ENCODE measurements around the gene TMEM132C. TPM values are rescaled to one million over a fixed set of nuclear protein-coding genes. Genes with fewer than 3 reads are reported as not detected.

Gene TMEM132C
- total and polyA plus RNA-seq, 9 donors: 0.50 to 10.1 (median 1.2) TPM

DNA sequence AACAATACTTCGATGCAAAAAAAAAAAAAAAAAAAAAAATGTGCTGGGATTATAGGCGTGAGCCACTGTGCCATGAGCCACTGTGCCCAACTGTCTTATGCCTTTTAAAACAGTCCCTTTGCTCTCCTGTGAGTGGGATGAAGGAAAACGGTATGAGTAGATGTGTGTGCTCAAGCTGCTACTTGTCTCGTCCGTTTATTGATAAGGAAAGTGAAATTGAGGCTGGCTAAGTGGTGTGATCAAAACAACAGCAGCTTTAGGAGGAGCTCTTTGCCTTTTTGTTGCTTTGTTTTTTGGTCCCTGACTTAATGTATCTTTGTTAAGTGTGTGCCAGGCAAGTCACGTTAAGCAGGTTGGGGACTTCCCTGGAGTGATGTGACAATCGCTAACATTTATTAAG, 275.9 kb downstream of the TMEM132C start:
- Histone ChIP-seq H3K27me3 (ENCODE audit: control insufficient read depth, insufficient read depth, low read length) (peaks cover 2% of the 10 kb centered on the region), H3K27ac (ENCODE audit: low read length) (no peak overlapping the region), H3K9me3 (replicated peaks; ENCODE audit: control insufficient read depth, low read depth, low read length) (no peaks in the 10 kb centered on the region), H3K4me1 (ENCODE audit: control insufficient read depth, insufficient read depth, low read length) (no peaks in the 10 kb centered on the region), H3K4me3 (ENCODE audit: low read length) (no peak overlapping the region), H3K36me3 (ENCODE audit: control insufficient read depth, insufficient read depth, low read length) (no peaks in the 10 kb centered on the region)
- WGBS (ENCODE audit: insufficient coverage): 65% methylated on average over 4 of the region's 7 CpGs
- no peak for DNase-seq

- no peak for DNase-seq
- no peak overlapping the region for H3K27ac ChIP-seq (ENCODE audit: low read length)
- H3K4me1 ChIP-seq (ENCODE audit: control insufficient read depth, insufficient read depth, low read length): no peaks in the 10 kb centered on the region
- no peaks in the 10 kb centered on the region for H3K9me3 ChIP-seq (replicated peaks; ENCODE audit: control insufficient read depth, low read depth, low read length)
- WGBS (ENCODE audit: insufficient coverage): 59% methylated on average over 4 of the region's 6 CpGs
- H3K36me3 ChIP-seq (ENCODE audit: control insufficient read depth, insufficient read depth, low read length): no peaks in the 10 kb centered on the region
- H3K27me3 ChIP-seq (ENCODE audit: control insufficient read depth, insufficient read depth, low read length): peaks cover 2% of the 10 kb centered on the region
- H3K4me3 ChIP-seq (ENCODE audit: low read length): no peak overlapping the region
Observed at GRCh38 chr12:128543460-128543859, 276.5 kb downstream of the TMEM132C start.

DNA sequence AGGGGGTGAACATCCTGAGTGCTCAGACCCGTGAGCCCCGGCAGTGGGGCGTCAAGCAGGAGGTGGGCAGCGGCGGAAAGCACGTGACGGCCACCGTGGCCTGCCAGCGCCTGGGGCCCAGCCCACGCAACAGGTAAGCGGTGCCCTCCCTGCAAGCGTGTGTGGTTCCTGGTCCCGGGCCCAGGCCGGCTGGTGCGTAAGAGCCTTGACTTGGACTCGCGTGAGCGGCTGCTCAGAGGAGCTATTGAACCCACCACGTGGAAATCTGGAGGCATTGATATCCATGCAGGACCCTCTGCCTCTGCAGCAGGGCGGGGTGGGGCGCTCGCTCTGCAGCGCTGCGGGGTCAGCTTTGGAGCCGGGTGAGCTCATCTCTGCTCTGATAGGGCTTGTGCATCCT, 277.0 kb downstream of the TMEM132C start:
- H3K27ac ChIP-seq (ENCODE audit: low read length): no peak overlapping the region
- WGBS (ENCODE audit: insufficient coverage): 89% methylated on average over 17 of the region's 25 CpGs
- no peaks in the 10 kb centered on the region for H3K36me3 ChIP-seq (ENCODE audit: control insufficient read depth, insufficient read depth, low read length)
- H3K9me3 ChIP-seq (replicated peaks; ENCODE audit: control insufficient read depth, low read depth, low read length): no peaks in the 10 kb centered on the region
- peaks cover 2% of the 10 kb centered on the region for H3K4me1 ChIP-seq (ENCODE audit: control insufficient read depth, insufficient read depth, low read length)
- H3K4me3 ChIP-seq (ENCODE audit: low read length): no peak overlapping the region
- H3K27me3 ChIP-seq (ENCODE audit: control insufficient read depth, insufficient read depth, low read length): peaks cover 4% of the 10 kb centered on the region
- no peak for DNase-seq

GRCh38 chr12:128548949-128549348, 282.0 kb downstream of the TMEM132C start:
- no peak overlapping the region for H3K27ac ChIP-seq (ENCODE audit: low read length)
- no peaks in the 10 kb centered on the region for H3K9me3 ChIP-seq (replicated peaks; ENCODE audit: control insufficient read depth, low read depth, low read length)
- peaks cover 35% of the 10 kb centered on the region for H3K4me1 ChIP-seq (ENCODE audit: control insufficient read depth, insufficient read depth, low read length)
- DNase-seq: no peak
- no CpG with 5 or more reads among the region's 3 CpGs for WGBS (ENCODE audit: insufficient coverage)
- no peak overlapping the region for H3K4me3 ChIP-seq (ENCODE audit: low read length)
- no peaks in the 10 kb centered on the region for H3K36me3 ChIP-seq (ENCODE audit: control insufficient read depth, insufficient read depth, low read length)
- H3K27me3 ChIP-seq (ENCODE audit: control insufficient read depth, insufficient read depth, low read length): peaks cover 26% of the 10 kb centered on the region

- no peaks in the 10 kb centered on the region for H3K9me3 ChIP-seq (replicated peaks; ENCODE audit: control insufficient read depth, low read depth, low read length)
- WGBS (ENCODE audit: insufficient coverage): 47% methylated on average over 6 of the region's 13 CpGs
- H3K27ac ChIP-seq (ENCODE audit: low read length): no peak overlapping the region
- DNase-seq: peak; percentile 29
- peaks cover 28% of the 10 kb centered on the region for H3K27me3 ChIP-seq (ENCODE audit: control insufficient read depth, insufficient read depth, low read length)
- H3K4me1 ChIP-seq (ENCODE audit: control insufficient read depth, insufficient read depth, low read length): peaks cover 42% of the 10 kb centered on the region
- H3K4me3 ChIP-seq (ENCODE audit: low read length): no peak overlapping the region
- H3K36me3 ChIP-seq (ENCODE audit: control insufficient read depth, insufficient read depth, low read length): no peaks in the 10 kb centered on the region
Observed at GRCh38 chr12:128549601-128550218, 282.7 kb downstream of the TMEM132C start.

GRCh38 chr12:128551266-128551665, 284.3 kb downstream of the TMEM132C start:
- Histone ChIP-seq H3K36me3 (ENCODE audit: control insufficient read depth, insufficient read depth, low read length) (no peaks in the 10 kb centered on the region), H3K4me1 (ENCODE audit: control insufficient read depth, insufficient read depth, low read length) (peaks cover 44% of the 10 kb centered on the region), H3K4me3 (ENCODE audit: low read length) (no peak overlapping the region), H3K27ac (ENCODE audit: low read length) (no peak overlapping the region), H3K9me3 (replicated peaks; ENCODE audit: control insufficient read depth, low read depth, low read length) (no peaks in the 10 kb centered on the region), H3K27me3 (ENCODE audit: control insufficient read depth, insufficient read depth, low read length) (peaks cover 28% of the 10 kb centered on the region)
- DNase-seq: peak; percentile 74
- WGBS (ENCODE audit: insufficient coverage): 14% methylated on average over 8 of the region's 9 CpGs

DNA sequence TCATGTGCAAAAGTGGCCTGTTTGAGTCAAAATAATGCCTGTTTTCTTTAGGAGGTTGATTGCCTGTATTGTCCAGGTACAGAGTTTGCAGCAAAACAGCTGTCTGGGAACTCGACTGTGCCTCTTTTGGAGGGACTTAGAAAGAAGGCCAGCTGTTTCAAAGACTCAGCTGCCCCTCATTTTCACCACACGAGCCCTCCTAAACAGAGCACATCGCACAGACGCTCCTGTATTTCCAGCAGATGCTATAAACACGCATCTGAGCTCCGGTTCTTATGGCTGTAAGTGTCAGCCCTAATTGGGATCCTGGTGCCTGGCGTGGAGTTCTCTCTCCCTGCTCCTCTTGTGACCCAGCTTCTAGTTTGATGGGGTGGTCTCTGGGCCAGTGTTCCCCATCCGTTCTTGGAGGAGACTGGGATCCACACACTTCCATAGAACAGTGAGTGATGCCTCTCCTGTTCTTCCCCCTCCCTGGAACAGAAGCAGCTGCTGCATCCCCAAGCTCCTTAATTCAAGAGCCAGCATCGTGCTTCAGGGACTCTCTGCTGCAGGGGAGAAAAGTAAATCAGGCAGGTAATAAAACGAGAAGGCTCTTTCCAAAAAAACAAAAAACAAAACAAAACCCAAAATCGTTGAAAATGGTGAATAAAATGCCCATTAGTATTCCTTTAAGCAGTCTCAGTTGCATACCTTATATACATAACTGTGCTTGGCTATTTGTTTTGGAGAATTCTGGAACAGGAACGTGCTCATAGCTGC, 287.8 kb downstream of the TMEM132C start:
- H3K27me3 ChIP-seq (ENCODE audit: control insufficient read depth, insufficient read depth, low read length): peaks cover 26% of the 10 kb centered on the region
- 10% methylated on average over 2 of the region's 12 CpGs for WGBS (ENCODE audit: insufficient coverage)
- H3K4me3 ChIP-seq (ENCODE audit: low read length): no peak overlapping the region
- H3K9me3 ChIP-seq (replicated peaks; ENCODE audit: control insufficient read depth, low read depth, low read length): peaks cover 8% of the 10 kb centered on the region
- no peak overlapping the region for H3K27ac ChIP-seq (ENCODE audit: low read length)
- no peaks in the 10 kb centered on the region for H3K36me3 ChIP-seq (ENCODE audit: control insufficient read depth, insufficient read depth, low read length)
- peak; percentile 38 for DNase-seq
- peaks cover 34% of the 10 kb centered on the region for H3K4me1 ChIP-seq (ENCODE audit: control insufficient read depth, insufficient read depth, low read length)

DNA sequence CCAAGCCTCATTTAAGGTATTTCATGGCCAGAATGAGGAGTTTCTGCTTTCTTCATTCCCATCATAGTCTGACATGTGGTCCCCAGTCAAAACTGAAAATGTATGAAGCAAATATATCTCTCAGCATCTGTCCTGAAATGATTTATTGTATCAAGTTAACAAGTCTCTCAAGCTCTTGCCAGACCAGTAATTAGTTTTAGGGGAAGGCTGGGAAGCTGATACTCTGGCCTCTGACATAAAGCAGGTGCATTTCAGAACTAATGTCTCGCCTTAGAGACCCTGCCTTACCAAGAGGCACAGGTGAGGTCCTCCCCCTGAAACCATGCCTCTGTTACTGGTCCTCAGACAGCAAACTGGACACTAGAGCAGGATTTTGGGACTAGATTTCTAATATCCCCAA, 290.3 kb downstream of the TMEM132C start:
- Histone ChIP-seq H3K27me3 (ENCODE audit: control insufficient read depth, insufficient read depth, low read length) (peaks cover 18% of the 10 kb centered on the region), H3K9me3 (replicated peaks; ENCODE audit: control insufficient read depth, low read depth, low read length) (peaks cover 8% of the 10 kb centered on the region), H3K36me3 (ENCODE audit: control insufficient read depth, insufficient read depth, low read length) (no peaks in the 10 kb centered on the region), H3K4me1 (ENCODE audit: control insufficient read depth, insufficient read depth, low read length) (peaks cover 12% of the 10 kb centered on the region), H3K27ac (ENCODE audit: low read length) (no peak overlapping the region), H3K4me3 (ENCODE audit: low read length) (no peak overlapping the region)
- WGBS (ENCODE audit: insufficient coverage): 100% methylated on average over 1 of the region's 1 CpG
- DNase-seq: no peak

GRCh38 chr12:128564956-128565355, 298.0 kb downstream of the TMEM132C start:
- H3K9me3 ChIP-seq (replicated peaks; ENCODE audit: control insufficient read depth, low read depth, low read length): peaks cover 4% of the 10 kb centered on the region
- H3K4me3 ChIP-seq (ENCODE audit: low read length): no peak overlapping the region
- WGBS (ENCODE audit: insufficient coverage): 90% methylated on average over 2 of the region's 3 CpGs
- no peak overlapping the region for H3K27ac ChIP-seq (ENCODE audit: low read length)
- peaks cover 6% of the 10 kb centered on the region for H3K27me3 ChIP-seq (ENCODE audit: control insufficient read depth, insufficient read depth, low read length)
- no peak for DNase-seq
- no peaks in the 10 kb centered on the region for H3K4me1 ChIP-seq (ENCODE audit: control insufficient read depth, insufficient read depth, low read length)
- H3K36me3 ChIP-seq (ENCODE audit: control insufficient read depth, insufficient read depth, low read length): no peaks in the 10 kb centered on the region

DNA sequence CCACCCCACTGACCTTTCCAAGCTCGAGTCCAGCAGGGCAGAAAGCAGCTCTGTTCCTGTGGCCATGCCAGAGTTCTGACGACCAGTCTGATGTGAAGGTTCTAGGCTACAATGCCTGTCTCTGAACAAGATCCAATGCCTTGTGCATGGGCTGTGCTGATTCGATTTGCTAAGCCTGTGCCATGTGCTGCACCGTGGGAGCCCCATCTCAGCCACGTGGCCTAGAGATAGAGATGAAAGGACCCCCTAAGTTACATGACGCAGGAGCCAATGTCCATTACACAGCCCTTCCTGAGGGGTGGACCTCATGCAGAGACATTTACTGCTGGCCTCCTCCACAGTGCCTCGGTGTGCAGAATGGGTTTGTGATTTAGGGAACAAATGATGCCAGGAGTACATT, 300.8 kb downstream of the TMEM132C start:
- Histone ChIP-seq H3K4me1 (ENCODE audit: control insufficient read depth, insufficient read depth, low read length) (no peaks in the 10 kb centered on the region), H3K4me3 (ENCODE audit: low read length) (no peak overlapping the region), H3K27ac (ENCODE audit: low read length) (no peak overlapping the region), H3K27me3 (ENCODE audit: control insufficient read depth, insufficient read depth, low read length) (peaks cover 2% of the 10 kb centered on the region), H3K36me3 (ENCODE audit: control insufficient read depth, insufficient read depth, low read length) (no peaks in the 10 kb centered on the region), H3K9me3 (replicated peaks; ENCODE audit: control insufficient read depth, low read depth, low read length) (peaks cover 7% of the 10 kb centered on the region)
- WGBS (ENCODE audit: insufficient coverage): 61% methylated on average over 5 of the region's 7 CpGs
- DNase-seq: no peak
